WTC11 (cell line): ENCODE results near the gene TFF3. TPM values are rescaled to one million over a fixed set of nuclear protein-coding genes. Genes with fewer than 3 reads are reported as not detected.

Source experiments
- ATAC-seq: fragments of 200-7000 bp; cut with Tn5 transposase; 2 replicates; pipeline ENCODE4 v1.10.0; 2021; ENCODE audit warnings: mild to moderate bottlenecking, moderate library complexity
- CTCF ChIA-PET: fragments of 300-600 bp; sonication (Branson Sonifier 250); formaldehyde crosslinking; loops from one replicate; lab custom pipeline; 2021; ENCODE audit warnings: antibody characterized with exemption; lab: Charles Lee
- POLR2A ChIA-PET: fragments of 350-600 bp; sonication (Branson Sonifier 250); formaldehyde crosslinking; loops from one replicate; lab custom pipeline; 2021; ENCODE audit warnings: antibody characterized with exemption; lab: Charles Lee
- DNase-seq: peaks from one replicate; pipeline ENCODE4 v3.0.0; 2021; ENCODE audit warnings: low spot score
- H3K27ac Mint-ChIP-seq: 2 replicates; pipeline ENCODE4 v1.8.0; 2021; ENCODE audit warnings: mixed read lengths
- H3K27me3 Mint-ChIP-seq: 2 replicates; pipeline ENCODE4 v1.8.0; 2021; ENCODE audit warnings: low read depth, mild to moderate bottlenecking, moderate library complexity, mixed read lengths
- H3K36me3 Mint-ChIP-seq: 2 replicates; pipeline ENCODE4 v1.8.0; 2021; ENCODE audit warnings: mixed read lengths
- H3K4me1 Mint-ChIP-seq: 2 replicates; pipeline ENCODE4 v1.8.0; 2022; ENCODE audit warnings: mixed read lengths
- H3K4me3 Mint-ChIP-seq: 2 replicates; pipeline ENCODE4 v1.8.0; 2021; ENCODE audit warnings: mild to moderate bottlenecking, moderate library complexity, mixed read lengths
- H3K9me3 Mint-ChIP-seq: 2 replicates; pipeline ENCODE4 v1.8.0; 2021; ENCODE audit warnings: mixed read lengths
- ARID4B ChIP-seq: sonication (generic); formaldehyde crosslinking; IDR thresholded peaks from 2 replicates; pipeline ENCODE4 v1.8.0; 2023; ENCODE audit warnings: missing genetic modification reagents, mild to moderate bottlenecking, borderline replicate concordance
- ATF2 ChIP-seq: sonication (generic); formaldehyde crosslinking; IDR thresholded peaks from 2 replicates; pipeline ENCODE4 v1.8.1; 2022; ENCODE audit warnings: low read depth, missing genetic modification reagents, borderline replicate concordance
- CBFB ChIP-seq: sonication (generic); formaldehyde crosslinking; IDR thresholded peaks from 2 replicates; pipeline ENCODE4 v1.8.1; 2022; ENCODE audit warnings: mild to moderate bottlenecking, low read depth, missing genetic modification reagents
- CREB1 ChIP-seq: sonication (generic); formaldehyde crosslinking; IDR thresholded peaks from 2 replicates; pipeline ENCODE4 v1.8.0; 2023; ENCODE audit warnings: mild to moderate bottlenecking, missing genetic modification reagents
- ERG ChIP-seq: fragments of 250-450 bp; sonication (Bioruptor Pico); IDR thresholded peaks from 2 replicates; pipeline ENCODE4 v1.8.0; 2021; ENCODE audit warnings: mild to moderate bottlenecking
- ETV6 ChIP-seq: sonication (generic); formaldehyde crosslinking; IDR thresholded peaks from 2 replicates; pipeline ENCODE4 v1.8.1; 2022; ENCODE audit warnings: mild to moderate bottlenecking, missing genetic modification reagents
- GABPB1 ChIP-seq: sonication (generic); formaldehyde crosslinking; IDR thresholded peaks from 2 replicates; pipeline ENCODE4 v1.8.1; 2023; ENCODE audit warnings: mild to moderate bottlenecking, missing genetic modification reagents
- MLX ChIP-seq: sonication (generic); formaldehyde crosslinking; IDR thresholded peaks from 2 replicates; pipeline ENCODE4 v1.8.1; 2023; ENCODE audit warnings: mild to moderate bottlenecking, missing genetic modification reagents, moderate library complexity
- MXD4 ChIP-seq: fragments of 250-450 bp; sonication (Bioruptor Pico); IDR thresholded peaks from 2 replicates; pipeline ENCODE4 v1.8.0; 2021; ENCODE audit warnings: mild to moderate bottlenecking, moderate library complexity, borderline replicate concordance
- MYBL2 ChIP-seq: sonication (generic); formaldehyde crosslinking; IDR thresholded peaks from 2 replicates; pipeline ENCODE4 v1.8.1; 2023; ENCODE audit warnings: mild to moderate bottlenecking, moderate library complexity, missing genetic modification reagents
- NFE2L1 ChIP-seq: sonication (generic); formaldehyde crosslinking; IDR thresholded peaks from 2 replicates; pipeline ENCODE4 v1.8.1; 2023; ENCODE audit warnings: missing genetic modification reagents
- NR1H2 ChIP-seq: sonication (generic); formaldehyde crosslinking; IDR thresholded peaks from 2 replicates; pipeline ENCODE4 v1.9.0; 2021; ENCODE audit warnings: mild to moderate bottlenecking, moderate library complexity, missing genetic modification reagents
- NR2C2 ChIP-seq: sonication (generic); formaldehyde crosslinking; IDR thresholded peaks from 2 replicates; pipeline ENCODE4 v1.8.0; 2022; ENCODE audit warnings: mild to moderate bottlenecking, missing genetic modification reagents
- RELA ChIP-seq: sonication (generic); formaldehyde crosslinking; IDR thresholded peaks from 2 replicates; pipeline ENCODE4 v1.8.1; 2022; ENCODE audit warnings: missing genetic modification reagents, mild to moderate bottlenecking, borderline replicate concordance
- RORB ChIP-seq: fragments of 250-450 bp; sonication (Bioruptor Pico); IDR thresholded peaks from 2 replicates; pipeline ENCODE4 v1.9.0; 2021; ENCODE audit warnings: mild to moderate bottlenecking
- SMAD3 ChIP-seq: sonication (generic); formaldehyde crosslinking; IDR thresholded peaks from 2 replicates; pipeline ENCODE4 v1.8.0; 2022; ENCODE audit warnings: missing genetic modification reagents, mild to moderate bottlenecking, borderline replicate concordance
- TCF7 ChIP-seq: sonication (generic); formaldehyde crosslinking; IDR thresholded peaks from 2 replicates; pipeline ENCODE4 v1.8.0; 2022; ENCODE audit warnings: mild to moderate bottlenecking, low read depth, missing genetic modification reagents, moderate library complexity
- ZBTB43 ChIP-seq: sonication (generic); formaldehyde crosslinking; IDR thresholded peaks from 2 replicates; pipeline ENCODE4 v1.8.1; 2023; ENCODE audit warnings: mild to moderate bottlenecking, missing genetic modification reagents
- ZNF423 ChIP-seq: fragments of 250-450 bp; sonication (Bioruptor Pico); IDR thresholded peaks from 2 replicates; pipeline ENCODE4 v2.1.2; 2022; ENCODE audit warnings: mild to moderate bottlenecking, moderate library complexity
- total RNA-seq: library from RNA; stranded (reverse); gene quantifications from 3 replicates; pipeline ENCODE4 v1.2.3, GENCODE V29; 2021

TFF3 gene
- total RNA-seq, 1 experiment from 2014 or later, result 4.2 TPM

GRCh38 chr21:42332557-42333317, 17.5 kb upstream of the TFF3 start:
- no peak for ATAC-seq
- CTCF ChIA-PET, result no interaction called here

GRCh38 chr21:42331660-42332059, 16.5 kb upstream of the TFF3 start:
- no peak for ATAC-seq

More at GRCh38 chr21:42332557-42333317, 17.5 kb upstream of the TFF3 start:
- H3K4me1 Mint-ChIP-seq, result peaks cover 36% of the 10 kb centered on the region
- H3K27me3 Mint-ChIP-seq, result peaks cover 25% of the 10 kb centered on the region
- H3K4me3 Mint-ChIP-seq, result no peak overlapping the region
- H3K27ac Mint-ChIP-seq, result no peak overlapping the region
- H3K9me3 Mint-ChIP-seq, result peaks cover 49% of the 10 kb centered on the region
- TF ChIP-seq SMAD3 (no peak), NR1H2 (CRISPR knock-in tag) (no peak)
- H3K36me3 Mint-ChIP-seq, result peaks cover 39% of the 10 kb centered on the region
- DNase-seq, result no peak
- POLR2A ChIA-PET, result interaction anchor here (0.6 kb wide), 1 partner anchor 131 kb away, joined by 3 read pairs; no protein-coding TSS in a partner anchor

More at GRCh38 chr21:42331660-42332059, 16.5 kb upstream of the TFF3 start:
- no peak overlapping the region for H3K27ac Mint-ChIP-seq
- peaks cover 25% of the 10 kb centered on the region for H3K4me1 Mint-ChIP-seq
- no peak for DNase-seq
- no peak for TF ChIP-seq ATF2 (CRISPR knock-in tag)
- no peak for TF ChIP-seq MXD4 (CRISPR knock-in tag)
- no peak for TF ChIP-seq ARID4B
- TF ChIP-seq RORB (CRISPR knock-in tag), result no peak
- TF ChIP-seq ERG (CRISPR knock-in tag), result no peak
- no peak for TF ChIP-seq NR2C2 (CRISPR knock-in tag)
- TF ChIP-seq SMAD3, result no peak
- TF ChIP-seq ZBTB43 (CRISPR knock-in tag), result no peak
- TF ChIP-seq MLX, result no peak
- no peak for TF ChIP-seq ZNF423 (CRISPR knock-in tag)
- no peak for TF ChIP-seq TCF7 (CRISPR knock-in tag)
- no peak for TF ChIP-seq NR1H2 (CRISPR knock-in tag)
- no peak for TF ChIP-seq CBFB (CRISPR knock-in tag)
- no peak for TF ChIP-seq RELA
- no peak for TF ChIP-seq GABPB1 (CRISPR knock-in tag)
- no peak for TF ChIP-seq NFE2L1
- no peak for TF ChIP-seq CREB1 (CRISPR knock-in tag)
- TF ChIP-seq ETV6 (CRISPR knock-in tag), result no peak
- TF ChIP-seq MYBL2 (CRISPR knock-in tag), result no peak
- POLR2A ChIA-PET, result no interaction called here
- CTCF ChIA-PET, result no interaction called here
- H3K36me3 Mint-ChIP-seq, result peaks cover 39% of the 10 kb centered on the region
- peaks cover 42% of the 10 kb centered on the region for H3K9me3 Mint-ChIP-seq
- H3K27me3 Mint-ChIP-seq, result peaks cover 25% of the 10 kb centered on the region
- H3K4me3 Mint-ChIP-seq, result no peak overlapping the region
